Loucy (cell line): ENCODE data around the gene ATP7B.

Experiments used
- CTCF ChIP-seq: fragments of 200-600 bp; sonication (generic); conservative IDR thresholded peaks from 2 replicates; pipeline ENCODE4 v1.5.1; 2014; ENCODE audit warnings: mild to moderate bottlenecking, antibody characterized with exemption, low read length
- EZH2phosphoT487 ChIP-seq: fragments of 200-600 bp; IDR thresholded peaks from 2 replicates; pipeline ENCODE4 v1.6.1; 2018; ENCODE audit warnings: antibody characterized with exemption, mild to moderate bottlenecking, moderate library complexity, borderline replicate concordance

- TF ChIP-seq CTCF (no peak), EZH2phosphoT487 (no peak)
These were observed 97.1 kb downstream of the ATP7B start for GRCh38 chr13:51914137-51914493.
